CD4-positive, CD25-positive, alpha-beta regulatory T cell (primary cell): ENCODE results near the gene CEBPG. TPM values are rescaled to one million over a fixed set of nuclear protein-coding genes. Genes with fewer than 3 reads are reported as not detected.

Experiments used
- ATAC-seq, 2 donors: fragments of 150-1000 bp; cut with Tn5 transposase; one replicate each; pipeline ENCODE4 v1.10.0; 2021; ENCODE audit warnings: low read depth in 2 of 2, moderate number of reproducible peaks in 2 of 2, moderate library complexity in 1 of 2
- DNase-seq, 3 donors: peaks; one replicate each; pipeline versions ENCODE4 v3.0.0 to v3.0.0-alpha.2; 2012 to 2022; ENCODE audit warnings: mixed read lengths in 1 of 3
- H3K27ac ChIP-seq: one replicate; pipeline ENCODE4 v1.7.0; 2013; ENCODE audit warnings: mild to moderate bottlenecking, low read length; ENCODE audit not compliant: insufficient read depth, poor library complexity, severe bottlenecking
- H3K27me3 ChIP-seq: one replicate; pipeline ENCODE4 v1.7.0; 2013; ENCODE audit warnings: low read length; ENCODE audit not compliant: control insufficient read depth, insufficient read depth
- H3K36me3 ChIP-seq: one replicate; pipeline ENCODE4 v1.7.0; 2013; ENCODE audit warnings: mild to moderate bottlenecking, low read length, moderate library complexity; ENCODE audit not compliant: control insufficient read depth, insufficient read depth
- H3K4me1 ChIP-seq: 2 replicates; pipeline ENCODE4 v1.7.0; 2013; ENCODE audit warnings: mild to moderate bottlenecking, low read length; ENCODE audit not compliant: insufficient read depth, control insufficient read depth, poor library complexity, severe bottlenecking
- H3K4me3 ChIP-seq: one replicate; pipeline ENCODE4 v1.7.0; 2013; ENCODE audit warnings: low read depth, mild to moderate bottlenecking, low read length, moderate library complexity
- H3K9me3 ChIP-seq, 2 experiments: 1 replicate in 1 of 2; 2 replicates in 1 of 2; pipeline ENCODE4 v1.7.0; 2013; ENCODE audit warnings: low read length in 2 of 2, mild to moderate bottlenecking in 1 of 2, moderate library complexity in 1 of 2; ENCODE audit not compliant: control insufficient read depth in 2 of 2
- H3K27ac Mint-ChIP-seq, 3 donors: one replicate each; pipeline ENCODE4 v1.8.0; 2020 to 2022; ENCODE audit warnings: mild to moderate bottlenecking in 3 of 3, mixed read lengths in 3 of 3, moderate library complexity in 2 of 3
- H3K27me3 Mint-ChIP-seq: one replicate; pipeline ENCODE4 v1.8.0; 2022; ENCODE audit warnings: mild to moderate bottlenecking, mixed read lengths
- H3K36me3 Mint-ChIP-seq: one replicate; pipeline ENCODE4 v1.8.0; 2020; ENCODE audit warnings: mixed read lengths
- H3K4me1 Mint-ChIP-seq, 4 donors: one replicate each; pipeline ENCODE4 v1.8.0; 2020 to 2022; ENCODE audit warnings: mixed read lengths in 4 of 4, mild to moderate bottlenecking in 1 of 4
- H3K4me3 Mint-ChIP-seq, 4 donors: one replicate each; pipeline ENCODE4 v1.8.0; 2020 to 2022; ENCODE audit warnings: mild to moderate bottlenecking in 4 of 4, mixed read lengths in 4 of 4, moderate library complexity in 3 of 4
- H3K9me3 Mint-ChIP-seq, 7 donors: one replicate each; pipeline ENCODE4 v1.8.0; 2020 to 2022; ENCODE audit warnings: mixed read lengths in 7 of 7, mild to moderate bottlenecking in 3 of 7, moderate library complexity in 2 of 7
- polyA plus RNA-seq, 4 donors: library from polyadenylated mRNA; unstranded; fragments of 300-500 nt; fragmentation: Illumina TruSeq; gene quantifications; one replicate each; pipeline ENCODE4 v1.2.3, GENCODE V29; 2021
- total RNA-seq: library from RNA; stranded (reverse); gene quantifications from one replicate; pipeline ENCODE4 v1.2.3, GENCODE V29; 2022

The CEBPG gene
- total and polyA plus RNA-seq, 5 donors from 2014 or later: 10.5 to 19.9 (median 14.1) TPM

GRCh38 chr19:33385956-33386355 is 12.4 kb downstream of the CEBPG start:
- Mint-ChIP-seq H3K27me3 (no peaks in the 10 kb centered on the region), H3K4me1 (peaks cover 15 to 23% (median 19%) of the 10 kb centered on the region in 4 donors), H3K27ac (no peak overlapping the region), H3K36me3 (peaks cover 11% of the 10 kb centered on the region), H3K9me3 (no peaks in the 10 kb centered on the region), H3K4me3 (no peak overlapping the region)
- Histone ChIP-seq H3K27me3 (no peaks in the 10 kb centered on the region), H3K4me3 (no peak overlapping the region), H3K36me3 (peaks cover 20% of the 10 kb centered on the region), H3K27ac (no peak overlapping the region), H3K9me3 (no peaks in the 10 kb centered on the region), H3K4me1 (no peaks in the 10 kb centered on the region)
- ATAC-seq (no peak), DNase-seq (no peak)

- H3K27ac ChIP-seq: no peak overlapping the region
- Mint-ChIP-seq H3K4me1 (peaks cover 12 to 20% (median 16%) of the 10 kb centered on the region in 4 donors), H3K9me3 (no peaks in the 10 kb centered on the region), H3K36me3 (peaks cover 8% of the 10 kb centered on the region), H3K4me3 (no peak overlapping the region), H3K27me3 (no peaks in the 10 kb centered on the region), H3K27ac (no peak overlapping the region)
- DNase-seq: no peak
- no peaks in the 10 kb centered on the region for H3K4me1 ChIP-seq
- H3K36me3 ChIP-seq: peaks cover 19% of the 10 kb centered on the region
- no peak overlapping the region for H3K4me3 ChIP-seq
- no peak for ATAC-seq
- H3K9me3 ChIP-seq: no peaks in the 10 kb centered on the region
- no peaks in the 10 kb centered on the region for H3K27me3 ChIP-seq
Measured at GRCh38 chr19:33386361-33386858, 12.9 kb downstream of the CEBPG start.

- peaks cover 8% of the 10 kb centered on the region for H3K36me3 Mint-ChIP-seq
- no peak overlapping the region for H3K27ac Mint-ChIP-seq
Measured at GRCh38 chr19:33387351-33388230, 14.1 kb downstream of the CEBPG start.

GRCh38 chr19:33388231-33388724 is 14.8 kb downstream of the CEBPG start:
- ATAC-seq: no peak
- H3K36me3 ChIP-seq: peaks cover 15% of the 10 kb centered on the region
- H3K27ac Mint-ChIP-seq: no peak overlapping the region
- no peak overlapping the region for H3K4me3 ChIP-seq
- H3K4me1 ChIP-seq: no peaks in the 10 kb centered on the region
- H3K9me3 Mint-ChIP-seq: no peaks in the 10 kb centered on the region
- H3K9me3 ChIP-seq: no peaks in the 10 kb centered on the region
- H3K4me3 Mint-ChIP-seq: no peak overlapping the region
- no peak overlapping the region for H3K27ac ChIP-seq
- no peaks in the 10 kb centered on the region for H3K27me3 Mint-ChIP-seq
- DNase-seq: no peak
- no peaks in the 10 kb centered on the region for H3K27me3 ChIP-seq
- H3K4me1 Mint-ChIP-seq: peaks cover 4 to 16% (median 8%) of the 10 kb centered on the region in 4 donors
- H3K36me3 Mint-ChIP-seq: peaks cover 8% of the 10 kb centered on the region

More at GRCh38 chr19:33387351-33388230, 14.1 kb downstream of the CEBPG start:
- ATAC-seq (no peak), DNase-seq (no peak)
- H3K4me3 ChIP-seq: no peak overlapping the region
- no peaks in the 10 kb centered on the region for H3K27me3 Mint-ChIP-seq
- no peak overlapping the region for H3K27ac ChIP-seq
- H3K4me1 Mint-ChIP-seq: peaks cover 10 to 16% (median 12%) of the 10 kb centered on the region in 4 donors
- no peak overlapping the region for H3K4me3 Mint-ChIP-seq
- no peaks in the 10 kb centered on the region for H3K9me3 ChIP-seq
- H3K36me3 ChIP-seq: peaks cover 19% of the 10 kb centered on the region
- no peaks in the 10 kb centered on the region for H3K9me3 Mint-ChIP-seq
- H3K4me1 ChIP-seq: no peaks in the 10 kb centered on the region
- H3K27me3 ChIP-seq: no peaks in the 10 kb centered on the region

GRCh38 chr19:33388725-33389420 is 15.4 kb downstream of the CEBPG start:
- H3K36me3 Mint-ChIP-seq: peaks cover 8% of the 10 kb centered on the region
- H3K27ac Mint-ChIP-seq: no peak overlapping the region
- H3K36me3 ChIP-seq: peaks cover 14% of the 10 kb centered on the region
- no peaks in the 10 kb centered on the region for H3K4me1 ChIP-seq
- no peaks in the 10 kb centered on the region for H3K9me3 ChIP-seq
- H3K4me3 Mint-ChIP-seq: no peak overlapping the region
- no peaks in the 10 kb centered on the region for H3K27me3 Mint-ChIP-seq
- no peak overlapping the region for H3K27ac ChIP-seq
- no peak for DNase-seq
- H3K27me3 ChIP-seq: no peaks in the 10 kb centered on the region
- no peak overlapping the region for H3K4me3 ChIP-seq
- no peaks in the 10 kb centered on the region for H3K9me3 Mint-ChIP-seq
- no peak for ATAC-seq
- peaks cover 4 to 13% (median 7%) of the 10 kb centered on the region in 4 donors for H3K4me1 Mint-ChIP-seq

- Histone ChIP-seq H3K36me3 (peaks cover 10% of the 10 kb centered on the region), H3K4me3 (no peak overlapping the region), H3K27me3 (no peaks in the 10 kb centered on the region), H3K9me3 (no peaks in the 10 kb centered on the region), H3K27ac (no peak overlapping the region), H3K4me1 (no peaks in the 10 kb centered on the region)
- Mint-ChIP-seq H3K27ac (no peak overlapping the region), H3K4me3 (no peak overlapping the region), H3K27me3 (no peaks in the 10 kb centered on the region), H3K36me3 (peaks cover 8% of the 10 kb centered on the region), H3K9me3 (no peaks in the 10 kb centered on the region), H3K4me1 (peaks cover 0 to 9% (median 4%) of the 10 kb centered on the region in 4 donors)
- DNase-seq: no peak
- no peak for ATAC-seq
Measured at GRCh38 chr19:33389421-33390100, 16.1 kb downstream of the CEBPG start.

- Histone ChIP-seq H3K4me1 (no peaks in the 10 kb centered on the region), H3K9me3 (no peaks in the 10 kb centered on the region), H3K4me3 (no peak overlapping the region), H3K36me3 (peaks cover 10% of the 10 kb centered on the region), H3K27ac (no peak overlapping the region), H3K27me3 (no peaks in the 10 kb centered on the region)
- DNase-seq (no peak), ATAC-seq (no peak)
- H3K4me3 Mint-ChIP-seq: no peak overlapping the region
- H3K27me3 Mint-ChIP-seq: no peaks in the 10 kb centered on the region
- H3K36me3 Mint-ChIP-seq: peaks cover 8% of the 10 kb centered on the region
- H3K4me1 Mint-ChIP-seq: peaks cover 0 to 7% (median 2%) of the 10 kb centered on the region in 4 donors
- H3K9me3 Mint-ChIP-seq: no peaks in the 10 kb centered on the region
- H3K27ac Mint-ChIP-seq: no peak overlapping the region
Measured at GRCh38 chr19:33390101-33390907, 16.8 kb downstream of the CEBPG start.
